Astrocyte of the spinal cord (primary cell): ENCODE data around the gene C1orf52.
A peak's percentile ranks its signal among the peaks of the same experiment; 100 is the strongest.

Source experiments
- DNase-seq: peaks from one replicate; pipeline ENCODE4 v3.0.0; 2011; ENCODE audit warnings: low read depth, low spot score
- H3K4me3 ChIP-seq: 2 replicates; pipeline ENCODE4 v1.5.1; 2011; ENCODE audit warnings: low read depth, mild to moderate bottlenecking, low read length, moderate library complexity
- CTCF ChIP-seq: IDR thresholded peaks from 2 replicates; pipeline ENCODE4 v1.5.1; 2012; ENCODE audit warnings: low read depth, mild to moderate bottlenecking, low read length, inconsistent platforms
- in situ Hi-C: cut with HindIII; loops from 2 replicates; pipeline ENCODE4 v1.10.0; 2017; ENCODE audit warnings: low sequenced_read_pairs

C1orf52 gene

GRCh38 chr1:85275701-85276214 lies 16.3 kb upstream of the C1orf52 start:
- DNase-seq: no peak
- no peak for TF ChIP-seq CTCF
- H3K4me3 ChIP-seq: peak overlapping the region; percentile 96
- in situ Hi-C loops: no loop called here

- no peak for TF ChIP-seq CTCF
- DNase-seq: peak; percentile 79
- in situ Hi-C loops: no loop called here
- H3K4me3 ChIP-seq: peak overlapping the region; percentile 96
Measured at GRCh38 chr1:85274969-85275453, 15.5 kb upstream of the C1orf52 start.

GRCh38 chr1:85273397-85273796 lies 13.9 kb upstream of the C1orf52 start:
- in situ Hi-C loops: no loop called here
- no peak overlapping the region for H3K4me3 ChIP-seq
- DNase-seq: no peak
- TF ChIP-seq CTCF: no peak

GRCh38 chr1:85268801-85269585 lies 9.5 kb upstream of the C1orf52 start:
- in situ Hi-C loops: no loop called here
- no peak for TF ChIP-seq CTCF
- no peak overlapping the region for H3K4me3 ChIP-seq
- DNase-seq: no peak

- no peak for TF ChIP-seq CTCF
- in situ Hi-C loops: no loop called here
- H3K4me3 ChIP-seq: no peak overlapping the region
- no peak for DNase-seq
Measured at GRCh38 chr1:85267313-85267712, 7.9 kb upstream of the C1orf52 start.

GRCh38 chr1:85264150-85264549 lies 4.7 kb upstream of the C1orf52 start:
- TF ChIP-seq CTCF: no peak
- in situ Hi-C loops: no loop called here
- H3K4me3 ChIP-seq: no peak overlapping the region
- no peak for DNase-seq
